WERI-Rb-1 (cell line): ENCODE results near the gene KLHL11.

ENCODE experiments used
- DNase-seq: peaks from one replicate; pipeline ENCODE4 v3.0.0-alpha.2; 2020
- H3K27ac ChIP-seq: fragments of 250-450 bp; sonication (Bioruptor Pico); 2 replicates; pipeline ENCODE4 v1.5.1; 2020; ENCODE audit warnings: mild to moderate bottlenecking, moderate library complexity
- H3K27me3 ChIP-seq: fragments of 250-450 bp; sonication (Bioruptor Pico); 2 replicates; pipeline ENCODE4 v1.5.1; 2021; ENCODE audit warnings: mild to moderate bottlenecking, low read depth, moderate library complexity; ENCODE audit not compliant: insufficient read depth, severe bottlenecking
- H3K36me3 ChIP-seq: fragments of 250-450 bp; sonication (Bioruptor Pico); 2 replicates; pipeline ENCODE4 v1.5.1; 2020; ENCODE audit warnings: mild to moderate bottlenecking, moderate library complexity
- H3K4me3 ChIP-seq: 2 replicates; pipeline ENCODE4 v1.5.1; 2011; ENCODE audit warnings: low read depth, mild to moderate bottlenecking, control low read depth, low read length
- H3K9me3 ChIP-seq: fragments of 250-450 bp; sonication (Bioruptor Pico); 2 replicates; pipeline ENCODE4 v1.5.1; 2021; ENCODE audit warnings: mild to moderate bottlenecking, moderate library complexity; ENCODE audit not compliant: severe bottlenecking
- CTCF ChIP-seq: IDR thresholded peaks from 2 replicates; pipeline ENCODE4 v1.5.1; 2011; ENCODE audit warnings: low read depth, mild to moderate bottlenecking, control low read depth, inconsistent platforms, low read length

Gene KLHL11

GRCh38 chr17:41825175-41825845 is 39.9 kb downstream of the KLHL11 start:
- Histone ChIP-seq H3K27ac (peak overlapping the region; percentile 80), H3K9me3 (no peaks in the 10 kb centered on the region), H3K4me3 (no peak overlapping the region), H3K27me3 (no peaks in the 10 kb centered on the region), H3K36me3 (peaks cover 78% of the 10 kb centered on the region)
- DNase-seq: no peak
- TF ChIP-seq CTCF: peak; percentile 5; the same call in 1 of the 2 replicates

- TF ChIP-seq CTCF: no peak
- H3K27ac ChIP-seq: peak overlapping the region; percentile 80
- H3K36me3 ChIP-seq: peaks cover 78% of the 10 kb centered on the region
- H3K4me3 ChIP-seq: no peak overlapping the region
- no peaks in the 10 kb centered on the region for H3K9me3 ChIP-seq
- no peaks in the 10 kb centered on the region for H3K27me3 ChIP-seq
- DNase-seq: peak; percentile 92
Observed at GRCh38 chr17:41824086-41824485, 41.1 kb downstream of the KLHL11 start.

- H3K27ac ChIP-seq: peak overlapping the region; percentile 80
- H3K27me3 ChIP-seq: no peaks in the 10 kb centered on the region
- TF ChIP-seq CTCF: no peak
- H3K36me3 ChIP-seq: peaks cover 77% of the 10 kb centered on the region
- peak overlapping the region; percentile 7 for H3K4me3 ChIP-seq
- peak; percentile 96 for DNase-seq
- no peaks in the 10 kb centered on the region for H3K9me3 ChIP-seq
Observed at GRCh38 chr17:41823580-41823979, 41.6 kb downstream of the KLHL11 start.

- DNase-seq: no peak
- no peak for TF ChIP-seq CTCF
- no peaks in the 10 kb centered on the region for H3K9me3 ChIP-seq
- peaks cover 77% of the 10 kb centered on the region for H3K36me3 ChIP-seq
- H3K27me3 ChIP-seq: no peaks in the 10 kb centered on the region
- H3K4me3 ChIP-seq: no peak overlapping the region
- peak overlapping the region; percentile 80 for H3K27ac ChIP-seq
Observed at GRCh38 chr17:41823141-41823524, 42.1 kb downstream of the KLHL11 start.

GRCh38 chr17:41822216-41823140 is 42.7 kb downstream of the KLHL11 start:
- DNase-seq: no peak
- peak overlapping the region; percentile 80 for H3K27ac ChIP-seq
- TF ChIP-seq CTCF: no peak
- H3K4me3 ChIP-seq: no peak overlapping the region
- no peaks in the 10 kb centered on the region for H3K9me3 ChIP-seq
- peaks cover 73% of the 10 kb centered on the region for H3K36me3 ChIP-seq
- H3K27me3 ChIP-seq: no peaks in the 10 kb centered on the region
